NCI-H1436 (cell line): ENCODE data around the gene CCDC106.
A peak's percentile ranks its signal among the peaks of the same experiment; 100 is the strongest.

Experiments used
- DNase-seq: peaks from one replicate; lab custom pipeline; 2025; lab: John Stamatoyannopoulos, UW

CCDC106 gene

GRCh38 chr19:55614711-55615542, 33.1 kb upstream of the CCDC106 start:
- no peak for DNase-seq

- no peak for DNase-seq
These were observed 32.2 kb upstream of the CCDC106 start for GRCh38 chr19:55615543-55616394.

- no peak for DNase-seq
These were observed 31.6 kb upstream of the CCDC106 start for GRCh38 chr19:55616395-55616875.

- no peak for DNase-seq
These were observed 30.6 kb upstream of the CCDC106 start for GRCh38 chr19:55617426-55617825.

GRCh38 chr19:55618426-55618825, 29.6 kb upstream of the CCDC106 start:
- no peak for DNase-seq

- no peak for DNase-seq
These were observed 28.7 kb upstream of the CCDC106 start for GRCh38 chr19:55619286-55619685.

- DNase-seq = no peak
These were observed 27.4 kb upstream of the CCDC106 start for GRCh38 chr19:55620410-55621204.

- DNase-seq = no peak
These were observed 26.8 kb upstream of the CCDC106 start for GRCh38 chr19:55621205-55621672.

- no peak for DNase-seq
These were observed 26.3 kb upstream of the CCDC106 start for GRCh38 chr19:55621673-55622231.

GRCh38 chr19:55622242-55622969, 25.6 kb upstream of the CCDC106 start:
- no peak for DNase-seq

- no peak for DNase-seq
These were observed 24.9 kb upstream of the CCDC106 start for GRCh38 chr19:55623130-55623529.

- DNase-seq = no peak
These were observed 24.5 kb upstream of the CCDC106 start for GRCh38 chr19:55623561-55623960.

GRCh38 chr19:55624109-55625003, 23.7 kb upstream of the CCDC106 start, which contains the start of gene ZNF784:
Gene ZNF784, minus strand, starts transcription at chr19:55624566. Its CDS starts 5 bp downstream, at chr19:55624561.
- DNase-seq = peak; percentile 98

GRCh38 chr19:55625004-55625326, 23.0 kb upstream of the CCDC106 start:
- no peak for DNase-seq

- DNase-seq = no peak
These were observed 21.7 kb upstream of the CCDC106 start for GRCh38 chr19:55626350-55626749.

GRCh38 chr19:55632463-55632834, 15.6 kb upstream of the CCDC106 start:
- DNase-seq = peak; percentile 95

- DNase-seq = no peak
These were observed 14.2 kb upstream of the CCDC106 start for GRCh38 chr19:55633861-55634260.

- DNase-seq = no peak
These were observed 12.7 kb upstream of the CCDC106 start for GRCh38 chr19:55635334-55635717.

- no peak for DNase-seq
These were observed 12.1 kb upstream of the CCDC106 start for GRCh38 chr19:55635856-55636440.

GRCh38 chr19:55636723-55637122, 11.3 kb upstream of the CCDC106 start:
- DNase-seq = no peak
